Activated naive CD8-positive, alpha-beta T cell treated with anti-CD3 and anti-CD28 coated beads, Interleukin-2, amount 10 ng/mL, durations not matched to agents 7 days and 5 days (primary cell): ENCODE measurements around the gene ANO2. TPM values are rescaled to one million over a fixed set of nuclear protein-coding genes. Genes with fewer than 3 reads are reported as not detected.

ENCODE experiments used
- ATAC-seq: fragments of 150-1000 bp; cut with Tn5 transposase; one replicate; pipeline ENCODE4 v1.10.0; 2021; ENCODE audit warnings: low read depth, moderate library complexity
- POLR2A ChIA-PET: fragments of 350-600 bp; sonication (Branson Sonifier 250); formaldehyde crosslinking; loops from one replicate; lab custom pipeline; 2021; ENCODE audit warnings: antibody characterized with exemption; lab: Charles Lee
- DNase-seq: peaks from one replicate; pipeline ENCODE4 v3.0.0; 2021
- H3K27ac Mint-ChIP-seq: one replicate; pipeline ENCODE4 v1.8.0; 2022; ENCODE audit warnings: mild to moderate bottlenecking, mixed read lengths
- H3K27me3 Mint-ChIP-seq: one replicate; pipeline ENCODE4 v1.8.0; 2022; ENCODE audit warnings: mild to moderate bottlenecking, moderate library complexity, mixed read lengths
- H3K36me3 Mint-ChIP-seq: one replicate; pipeline ENCODE4 v1.8.0; 2021; ENCODE audit warnings: mild to moderate bottlenecking, mixed read lengths
- H3K4me1 Mint-ChIP-seq: one replicate; pipeline ENCODE4 v1.8.0; 2021; ENCODE audit warnings: mixed read lengths
- H3K4me3 Mint-ChIP-seq: one replicate; pipeline ENCODE4 v1.8.0; 2022; ENCODE audit warnings: mild to moderate bottlenecking, moderate library complexity, mixed read lengths
- H3K9me3 Mint-ChIP-seq: one replicate; pipeline ENCODE4 v1.8.0; 2021; ENCODE audit warnings: mixed read lengths
- total RNA-seq, 2 experiments: library from RNA; stranded (reverse); gene quantifications; one replicate each; pipeline ENCODE4 v1.2.3, GENCODE V29; 2021

ANO2 gene
- total RNA-seq, 2 experiments from 2014 or later: not detected

GRCh38 chr12:5523396-5524115 is 421.5 kb downstream of the ANO2 start:
- H3K27me3 Mint-ChIP-seq: peaks cover 8% of the 10 kb centered on the region
- no peaks in the 10 kb centered on the region for H3K36me3 Mint-ChIP-seq
- DNase-seq: no peak
- H3K9me3 Mint-ChIP-seq: no peaks in the 10 kb centered on the region
- POLR2A ChIA-PET: no interaction called here
- H3K27ac Mint-ChIP-seq: no peak overlapping the region
- no peaks in the 10 kb centered on the region for H3K4me1 Mint-ChIP-seq
- no peak overlapping the region for H3K4me3 Mint-ChIP-seq
- ATAC-seq: no peak

DNA sequence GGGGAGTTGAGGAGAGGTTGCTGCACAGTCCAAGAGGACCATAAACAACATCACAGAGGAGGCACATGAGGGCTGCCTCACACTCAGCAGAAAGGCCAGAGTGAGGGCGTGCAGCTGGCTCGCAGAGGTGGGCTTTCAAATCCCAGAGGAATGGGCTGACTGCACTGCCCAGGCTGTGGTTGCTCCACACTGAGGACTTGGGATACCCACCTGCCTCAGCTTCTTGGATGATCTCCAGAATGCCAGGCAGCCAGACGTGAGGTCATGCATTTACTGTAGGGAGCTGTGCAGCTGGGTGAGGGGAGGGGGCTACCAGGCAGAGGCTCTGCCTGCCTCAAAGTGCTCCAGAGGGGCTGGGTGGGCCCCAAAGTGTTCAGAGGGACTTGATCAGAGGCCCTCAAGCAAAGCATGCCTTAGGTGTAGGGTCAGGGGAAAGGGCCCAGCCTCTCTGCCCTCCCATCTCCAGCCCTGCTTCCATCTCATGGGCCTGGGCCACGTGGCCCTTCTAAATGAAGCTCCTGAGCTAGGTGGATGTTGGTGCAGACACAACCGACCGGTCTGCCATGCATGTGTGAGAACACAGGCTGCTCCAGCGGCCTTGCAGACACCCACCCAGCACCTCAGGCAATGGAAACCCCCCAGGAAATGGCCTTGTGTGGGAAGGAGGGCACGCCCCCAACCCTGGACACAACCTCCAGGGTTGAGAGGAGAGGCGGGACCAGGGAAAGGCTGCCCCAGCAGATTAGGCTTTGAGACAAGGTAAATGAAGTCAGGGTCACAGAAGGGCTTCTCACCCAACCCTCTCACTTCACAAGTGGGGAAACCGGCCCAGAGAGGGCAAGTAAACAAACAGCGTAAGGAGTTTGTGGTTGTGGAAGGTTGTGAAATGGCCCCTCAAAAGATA is 422.4 kb downstream of the ANO2 start:
- Mint-ChIP-seq H3K9me3 (no peaks in the 10 kb centered on the region), H3K27ac (no peak overlapping the region), H3K4me1 (no peaks in the 10 kb centered on the region), H3K27me3 (peaks cover 5% of the 10 kb centered on the region), H3K36me3 (no peaks in the 10 kb centered on the region), H3K4me3 (no peak overlapping the region)
- ATAC-seq (no peak), DNase-seq (no peak)
- POLR2A ChIA-PET: no interaction called here

- no peaks in the 10 kb centered on the region for H3K27me3 Mint-ChIP-seq
These were observed 423.4 kb downstream of the ANO2 start for GRCh38 chr12:5521456-5522325.

GRCh38 chr12:5520831-5521230 is 424.2 kb downstream of the ANO2 start:
- DNase-seq (no peak), ATAC-seq (no peak)
- Mint-ChIP-seq H3K36me3 (no peaks in the 10 kb centered on the region), H3K4me1 (no peaks in the 10 kb centered on the region), H3K9me3 (no peaks in the 10 kb centered on the region), H3K27me3 (no peaks in the 10 kb centered on the region), H3K27ac (no peak overlapping the region), H3K4me3 (no peak overlapping the region)
- POLR2A ChIA-PET: no interaction called here

More at GRCh38 chr12:5521456-5522325, 423.4 kb downstream of the ANO2 start:
- no peaks in the 10 kb centered on the region for H3K9me3 Mint-ChIP-seq
- H3K36me3 Mint-ChIP-seq: no peaks in the 10 kb centered on the region
- ATAC-seq (no peak), DNase-seq (no peak)
- no peak overlapping the region for H3K27ac Mint-ChIP-seq
- no peak overlapping the region for H3K4me3 Mint-ChIP-seq
- POLR2A ChIA-PET: no interaction called here
- no peaks in the 10 kb centered on the region for H3K4me1 Mint-ChIP-seq

DNA sequence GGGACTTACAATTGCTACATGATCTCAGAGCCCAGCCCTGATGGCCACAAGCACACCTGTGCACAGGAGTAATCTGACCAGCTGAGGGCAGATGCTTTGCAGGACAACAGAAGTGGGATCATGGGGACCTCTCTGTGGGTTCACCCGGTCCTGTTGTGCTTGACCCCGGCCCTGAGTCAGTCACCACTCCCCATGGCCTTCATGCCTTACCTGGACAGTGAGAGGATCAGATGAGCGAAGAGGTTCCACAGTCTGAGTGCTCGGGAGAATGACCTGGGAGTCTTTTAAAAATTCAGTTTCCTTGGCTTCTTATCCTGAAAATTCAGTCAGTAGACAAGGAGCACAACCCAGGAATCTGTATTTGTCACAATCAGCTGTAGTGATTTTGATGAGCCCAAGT is 425.0 kb downstream of the ANO2 start:
- no peaks in the 10 kb centered on the region for H3K36me3 Mint-ChIP-seq
- POLR2A ChIA-PET: no interaction called here
- no peak for DNase-seq
- no peaks in the 10 kb centered on the region for H3K4me1 Mint-ChIP-seq
- no peaks in the 10 kb centered on the region for H3K9me3 Mint-ChIP-seq
- ATAC-seq: no peak
- H3K27ac Mint-ChIP-seq: no peak overlapping the region
- no peaks in the 10 kb centered on the region for H3K27me3 Mint-ChIP-seq
- H3K4me3 Mint-ChIP-seq: no peak overlapping the region

GRCh38 chr12:5518584-5519365 is 426.3 kb downstream of the ANO2 start:
- no peak for DNase-seq

GRCh38 chr12:5516371-5517241 is 428.5 kb downstream of the ANO2 start:
- H3K36me3 Mint-ChIP-seq: no peaks in the 10 kb centered on the region
- POLR2A ChIA-PET: no interaction called here
- ATAC-seq (no peak), DNase-seq (no peak)
- no peak overlapping the region for H3K27ac Mint-ChIP-seq
- H3K27me3 Mint-ChIP-seq: no peaks in the 10 kb centered on the region
- no peaks in the 10 kb centered on the region for H3K9me3 Mint-ChIP-seq
- H3K4me3 Mint-ChIP-seq: no peak overlapping the region
- H3K4me1 Mint-ChIP-seq: no peaks in the 10 kb centered on the region

More at GRCh38 chr12:5518584-5519365, 426.3 kb downstream of the ANO2 start:
- H3K27ac Mint-ChIP-seq: no peak overlapping the region
- no peaks in the 10 kb centered on the region for H3K4me1 Mint-ChIP-seq
- no peak for ATAC-seq
- H3K36me3 Mint-ChIP-seq: no peaks in the 10 kb centered on the region
- H3K4me3 Mint-ChIP-seq: no peak overlapping the region
- POLR2A ChIA-PET: no interaction called here
- no peaks in the 10 kb centered on the region for H3K27me3 Mint-ChIP-seq
- no peaks in the 10 kb centered on the region for H3K9me3 Mint-ChIP-seq

DNA sequence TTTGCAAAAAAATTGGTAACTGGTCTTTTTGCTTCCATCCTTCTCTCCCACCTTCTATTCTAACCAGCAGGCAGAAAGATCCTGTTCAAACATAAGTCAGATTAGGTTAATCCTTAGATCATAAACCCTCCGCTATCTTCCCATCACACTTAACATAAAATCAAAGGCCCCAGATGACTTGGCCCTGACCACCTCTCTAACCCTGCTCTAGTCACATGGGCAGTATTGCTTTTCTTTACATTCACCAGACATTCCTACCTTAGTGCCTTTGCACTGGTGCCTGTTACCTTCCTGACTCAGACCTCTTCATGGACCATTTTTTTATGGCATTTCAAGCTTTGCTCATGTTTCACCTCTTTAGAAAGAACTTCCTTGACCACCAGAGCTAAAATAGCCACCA is 429.6 kb downstream of the ANO2 start:
- Mint-ChIP-seq H3K9me3 (no peaks in the 10 kb centered on the region), H3K36me3 (no peaks in the 10 kb centered on the region), H3K4me3 (no peak overlapping the region), H3K27ac (no peak overlapping the region), H3K27me3 (peaks cover 4% of the 10 kb centered on the region), H3K4me1 (no peaks in the 10 kb centered on the region)
- ATAC-seq (no peak), DNase-seq (no peak)
- POLR2A ChIA-PET: no interaction called here

GRCh38 chr12:5514545-5514944 is 430.5 kb downstream of the ANO2 start:
- no peaks in the 10 kb centered on the region for H3K4me1 Mint-ChIP-seq
- ATAC-seq: no peak
- H3K9me3 Mint-ChIP-seq: no peaks in the 10 kb centered on the region
- DNase-seq: no peak
- no peak overlapping the region for H3K4me3 Mint-ChIP-seq
- peaks cover 4% of the 10 kb centered on the region for H3K27me3 Mint-ChIP-seq
- H3K27ac Mint-ChIP-seq: no peak overlapping the region
- no peaks in the 10 kb centered on the region for H3K36me3 Mint-ChIP-seq
- POLR2A ChIA-PET: no interaction called here

GRCh38 chr12:5514016-5514415 is 431.0 kb downstream of the ANO2 start:
- no peak for DNase-seq
- H3K9me3 Mint-ChIP-seq: no peaks in the 10 kb centered on the region
- POLR2A ChIA-PET: no interaction called here
- peaks cover 4% of the 10 kb centered on the region for H3K27me3 Mint-ChIP-seq
- H3K36me3 Mint-ChIP-seq: no peaks in the 10 kb centered on the region
- no peak overlapping the region for H3K4me3 Mint-ChIP-seq
- no peak for ATAC-seq
- H3K4me1 Mint-ChIP-seq: no peaks in the 10 kb centered on the region
- no peak overlapping the region for H3K27ac Mint-ChIP-seq

DNA sequence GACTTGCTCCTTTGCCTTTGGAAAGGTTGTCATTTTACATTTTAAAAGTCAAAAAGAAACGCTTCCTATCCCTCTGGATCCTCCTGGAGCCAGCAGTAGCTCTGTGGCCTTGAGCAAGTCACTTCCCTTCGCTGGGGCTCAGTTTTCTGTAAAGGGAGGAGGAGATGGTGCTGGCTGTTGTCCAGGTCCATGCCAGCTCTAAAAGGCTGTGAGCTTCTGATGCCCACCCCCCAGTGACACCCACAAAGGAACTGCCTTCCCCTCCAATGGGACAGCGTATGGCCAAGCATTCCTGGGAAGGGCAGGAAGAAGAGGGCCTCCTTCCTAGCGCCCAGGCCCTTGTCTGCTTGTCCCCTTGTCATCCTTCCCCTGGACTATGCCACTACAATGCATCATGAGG is 431.7 kb downstream of the ANO2 start:
- no peak for ATAC-seq

More for the DNA sequence above, 431.7 kb downstream of the ANO2 start:
- peaks cover 4% of the 10 kb centered on the region for H3K27me3 Mint-ChIP-seq
- H3K4me1 Mint-ChIP-seq: no peaks in the 10 kb centered on the region
- POLR2A ChIA-PET: no interaction called here
- H3K36me3 Mint-ChIP-seq: no peaks in the 10 kb centered on the region
- H3K9me3 Mint-ChIP-seq: no peaks in the 10 kb centered on the region
- no peak for DNase-seq
- no peak overlapping the region for H3K4me3 Mint-ChIP-seq
- H3K27ac Mint-ChIP-seq: no peak overlapping the region
